Heart left ventricle (tissue), 13 donors: Measurements from ENCODE around the gene TBCB.

Experiments
- CTCF ChIP-seq, 12 donors: fragments of 200-600 bp; sonication (generic) in 4 of 12; IDR thresholded peaks; one replicate each; pipeline versions ENCODE4 v1.5.0 to v1.8.0; 2018 to 2022; ENCODE audit warnings: antibody characterized with exemption in 12 of 12, mild to moderate bottlenecking in 5 of 12
- POLR2A ChIP-seq, 2 donors: fragments of 450-650 bp; IDR thresholded peaks; one replicate each; pipeline ENCODE4 v1.6.1; 2017; ENCODE audit warnings: antibody characterized with exemption in 2 of 2, mild to moderate bottlenecking in 2 of 2, moderate library complexity in 2 of 2
- donor health status: ischemic (EF 13 %, LVEDD 7.1; RV severe dilation, severe dysfunction).
- donor health status: DM: no; HTN: yes; CAD: no.
- donor health status: DM: no; HTN: no; CAD: no.
- donor health status: ischemic (EF 25% LVEDD 6.9; RV normal size, moderate dysfunction).
- donor health status: ischemic (EF 25% LVEDD 5.7; RV mildly dilated, moderate dysfunction).
- donor health status: ischemic (EF 35%, LVEDD 5.7; RV mildly dilated, moderate dysfunction).
- donor health status: nonischemic (EF 11% LVEDD 7.7; RV severe dilation, severe dysfunction).
- donor health status: DM: yes; HTN: yes; CAD: no.
- donor health status: PGD.
- donor health status: ischemic (EF 29% LVEDD 5.4; RV normal size, mild dysfunction).
- donor health status: nonischemic (EF 23%, LVEDD 6.1; RV moderate dilation, normal function).

DNA sequence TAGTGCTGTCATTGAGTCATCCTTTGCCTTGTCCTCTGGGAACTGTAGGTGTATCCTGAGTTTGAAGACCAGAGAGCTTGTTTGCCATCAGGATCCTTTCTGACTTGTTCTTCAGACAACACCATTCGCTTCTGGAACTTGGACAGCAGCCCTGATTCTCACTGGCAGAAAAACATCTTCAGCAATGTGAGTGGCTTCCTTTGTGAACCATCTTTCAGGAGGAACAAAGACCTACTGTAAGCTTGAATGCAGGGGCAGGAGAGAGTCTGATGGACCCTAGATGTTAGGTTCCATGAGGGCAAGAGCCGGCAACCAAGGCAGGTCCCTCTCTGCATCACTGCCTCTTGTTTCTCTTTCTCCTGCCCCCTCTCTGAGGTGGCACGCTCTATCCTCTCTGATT lies 33.9 kb upstream of the TBCB start:
- TF ChIP-seq POLR2A (IDR thresholded peaks at IDR 0.05) (no peak), CTCF (IDR thresholded peaks at IDR 0.05) (no peak)
